Hepatocyte (in vitro differentiated cells): ENCODE results near the gene SUGCT. TPM values are rescaled to one million over a fixed set of nuclear protein-coding genes. Genes with fewer than 3 reads are reported as not detected.

ENCODE experiments used
- DNase-seq: peaks from one replicate; pipeline ENCODE4 v3.0.0-alpha.2; 2016; ENCODE audit warnings: low spot score
- H2AFZ ChIP-seq: fragments of 200-600 bp; sonication (generic); 2 replicates; pipeline ENCODE4 v1.6.0; 2016; ENCODE audit warnings: antibody characterized with exemption, mild to moderate bottlenecking
- H3K27ac ChIP-seq: fragments of 200-600 bp; sonication (generic); 2 replicates; pipeline ENCODE4 v1.5.1; 2016; ENCODE audit warnings: mild to moderate bottlenecking
- H3K27me3 ChIP-seq: fragments of 200-600 bp; sonication (generic); 2 replicates; pipeline ENCODE4 v1.6.1; 2016
- H3K36me3 ChIP-seq: fragments of 200-600 bp; sonication (generic); replicated peaks from 2 replicates; pipeline ENCODE4 v1.5.1; 2016; ENCODE audit warnings: low read depth; ENCODE audit not compliant: insufficient read depth
- H3K4me1 ChIP-seq: fragments of 200-600 bp; sonication (generic); 2 replicates; pipeline ENCODE4 v1.5.1; 2016; ENCODE audit warnings: mild to moderate bottlenecking, moderate library complexity; ENCODE audit not compliant: insufficient read depth
- H3K4me2 ChIP-seq: fragments of 200-600 bp; sonication (generic); 2 replicates; pipeline ENCODE4 v1.6.0; 2016
- H3K4me3 ChIP-seq: fragments of 200-600 bp; sonication (generic); 2 replicates; pipeline ENCODE4 v1.5.1; 2016; ENCODE audit warnings: mild to moderate bottlenecking
- H3K79me2 ChIP-seq: fragments of 200-600 bp; sonication (generic); 2 replicates; pipeline ENCODE4 v1.6.0; 2017; ENCODE audit warnings: mild to moderate bottlenecking
- H3K9me2 ChIP-seq: fragments of 200-600 bp; sonication (generic); replicated peaks from 2 replicates; pipeline ENCODE4 v1.6.0; 2017; ENCODE audit warnings: mild to moderate bottlenecking; ENCODE audit not compliant: insufficient read depth
- H3K9me3 ChIP-seq: fragments of 200-600 bp; sonication (generic); 2 replicates; pipeline ENCODE4 v1.5.1; 2016; ENCODE audit warnings: low read depth, mild to moderate bottlenecking
- H4K20me1 ChIP-seq: fragments of 200-600 bp; sonication (generic); 2 replicates; pipeline ENCODE4 v1.6.0; 2016; ENCODE audit warnings: mild to moderate bottlenecking; ENCODE audit not compliant: insufficient read depth, poor library complexity, severe bottlenecking
- EZH2 ChIP-seq: fragments of 200-600 bp; sonication (generic); IDR thresholded peaks from 2 replicates; pipeline ENCODE4 v1.6.1; 2016; ENCODE audit warnings: antibody characterized with exemption, mild to moderate bottlenecking, borderline replicate concordance
- EZH2phosphoT487 ChIP-seq: fragments of 200-600 bp; sonication (generic); IDR thresholded peaks from one replicate; pipeline ENCODE4 v1.6.1; 2018; ENCODE audit warnings: antibody characterized with exemption, mild to moderate bottlenecking, low read depth, moderate library complexity; ENCODE audit not compliant: unreplicated experiment, severe bottlenecking
- WGBS: methylation state at CpG from one replicate; pipeline ENCODE4 v1.1.6; 2016; ENCODE audit warnings: low lambda C conversion rate; ENCODE audit errors: missing lambda C conversion rate; 5-methylcytosine and 5-hydroxymethylcytosine counted together
- polyA plus RNA-seq: library from polyadenylated mRNA; unstranded; fragments of >200 nt; fragmentation: Nextera tagmentation; extraction: Ambion mirVana; gene quantifications from 2 replicates; pipeline ENCODE4 v1.2.1, GENCODE V29; 2016
- total RNA-seq: library from RNA; depleted of rRNA; stranded (reverse); fragments of >200 nt; gene quantifications from 2 replicates; pipeline ENCODE4 v1.2.3, GENCODE V29; 2014
- TF ChIP-seq, protein P1 (sequence below): fragments of 200-600 bp; sonication (generic); IDR thresholded peaks from 2 replicates; pipeline ENCODE4 v1.5.1; 2016; ENCODE audit warnings: antibody characterized with exemption, mild to moderate bottlenecking; ENCODE audit not compliant: poor library complexity

The SUGCT gene
- total and polyA plus RNA-seq, 2 experiments from 2014 or later: 5.1 to 12.0 TPM

DNA sequence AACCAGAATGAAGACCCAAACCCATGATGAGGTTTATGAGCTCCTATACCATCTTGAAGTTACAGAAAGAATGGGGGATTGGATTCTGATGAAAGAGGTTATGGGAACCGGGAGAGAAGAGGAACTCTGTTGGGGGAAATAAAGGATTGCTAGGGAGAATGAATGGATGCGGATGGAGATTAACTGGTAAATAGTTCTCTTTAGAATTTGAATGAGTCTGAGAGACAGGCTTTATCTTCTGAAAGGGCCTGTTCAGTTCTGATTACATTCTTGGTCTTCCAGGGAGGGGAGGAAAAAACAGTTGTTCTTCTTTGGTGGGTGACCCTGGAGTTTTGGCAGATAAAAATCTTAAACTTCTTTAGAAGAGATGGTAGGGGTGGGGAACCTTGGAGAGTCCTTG, 13.9 kb downstream of the SUGCT start:
- Histone ChIP-seq H3K36me3 (no peaks in the 10 kb centered on the region), H3K27me3 (no peaks in the 10 kb centered on the region), H3K27ac (no peak overlapping the region), H3K79me2 (no peaks in the 10 kb centered on the region), H2AFZ (no peak overlapping the region), H3K9me2 (no peaks in the 10 kb centered on the region), H3K4me2 (no peak overlapping the region), H3K4me3 (no peak overlapping the region), H3K4me1 (no peaks in the 10 kb centered on the region), H4K20me1 (no peaks in the 10 kb centered on the region), H3K9me3 (no peaks in the 10 kb centered on the region)
- 85% methylated on average over 2 of the region's 2 CpGs for WGBS
- DNase-seq: no peak
- TF ChIP-seq, protein P1, sequence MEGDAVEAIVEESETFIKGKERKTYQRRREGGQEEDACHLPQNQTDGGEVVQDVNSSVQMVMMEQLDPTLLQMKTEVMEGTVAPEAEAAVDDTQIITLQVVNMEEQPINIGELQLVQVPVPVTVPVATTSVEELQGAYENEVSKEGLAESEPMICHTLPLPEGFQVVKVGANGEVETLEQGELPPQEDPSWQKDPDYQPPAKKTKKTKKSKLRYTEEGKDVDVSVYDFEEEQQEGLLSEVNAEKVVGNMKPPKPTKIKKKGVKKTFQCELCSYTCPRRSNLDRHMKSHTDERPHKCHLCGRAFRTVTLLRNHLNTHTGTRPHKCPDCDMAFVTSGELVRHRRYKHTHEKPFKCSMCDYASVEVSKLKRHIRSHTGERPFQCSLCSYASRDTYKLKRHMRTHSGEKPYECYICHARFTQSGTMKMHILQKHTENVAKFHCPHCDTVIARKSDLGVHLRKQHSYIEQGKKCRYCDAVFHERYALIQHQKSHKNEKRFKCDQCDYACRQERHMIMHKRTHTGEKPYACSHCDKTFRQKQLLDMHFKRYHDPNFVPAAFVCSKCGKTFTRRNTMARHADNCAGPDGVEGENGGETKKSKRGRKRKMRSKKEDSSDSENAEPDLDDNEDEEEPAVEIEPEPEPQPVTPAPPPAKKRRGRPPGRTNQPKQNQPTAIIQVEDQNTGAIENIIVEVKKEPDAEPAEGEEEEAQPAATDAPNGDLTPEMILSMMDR: no peak
- TF ChIP-seq EZH2 (no peak), EZH2phosphoT487 (no peak)

DNA sequence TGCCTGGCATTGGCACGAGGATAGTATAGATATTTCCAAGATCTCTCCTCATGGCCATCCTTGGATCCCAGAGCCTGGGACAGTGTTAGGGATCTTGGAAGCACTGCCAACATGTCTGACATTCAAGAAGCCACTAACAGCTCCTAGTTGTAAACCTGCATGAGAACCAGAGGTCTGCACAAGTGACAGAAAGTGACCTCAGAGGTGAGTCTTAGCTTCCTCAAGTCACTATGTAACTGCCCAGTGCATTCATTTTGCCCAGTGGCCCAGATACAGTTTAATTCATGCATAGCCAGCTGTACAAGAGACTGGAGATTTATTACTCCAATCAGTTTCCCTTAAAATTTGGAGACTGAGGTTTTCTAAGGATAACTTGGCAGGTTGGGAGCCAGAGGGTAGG, 16.7 kb downstream of the SUGCT start:
- TF ChIP-seq, protein P1: no peak
- TF ChIP-seq EZH2phosphoT487 (no peak), EZH2 (no peak)
- no peak for DNase-seq
- Histone ChIP-seq H4K20me1 (no peaks in the 10 kb centered on the region), H3K36me3 (no peaks in the 10 kb centered on the region), H3K27me3 (no peaks in the 10 kb centered on the region), H3K9me2 (no peaks in the 10 kb centered on the region), H3K9me3 (no peaks in the 10 kb centered on the region), H3K79me2 (no peaks in the 10 kb centered on the region), H3K4me2 (no peak overlapping the region), H2AFZ (no peak overlapping the region), H3K4me1 (no peaks in the 10 kb centered on the region), H3K27ac (no peak overlapping the region), H3K4me3 (no peak overlapping the region)
- 83% methylated on average over 1 of the region's 1 CpG for WGBS

DNA sequence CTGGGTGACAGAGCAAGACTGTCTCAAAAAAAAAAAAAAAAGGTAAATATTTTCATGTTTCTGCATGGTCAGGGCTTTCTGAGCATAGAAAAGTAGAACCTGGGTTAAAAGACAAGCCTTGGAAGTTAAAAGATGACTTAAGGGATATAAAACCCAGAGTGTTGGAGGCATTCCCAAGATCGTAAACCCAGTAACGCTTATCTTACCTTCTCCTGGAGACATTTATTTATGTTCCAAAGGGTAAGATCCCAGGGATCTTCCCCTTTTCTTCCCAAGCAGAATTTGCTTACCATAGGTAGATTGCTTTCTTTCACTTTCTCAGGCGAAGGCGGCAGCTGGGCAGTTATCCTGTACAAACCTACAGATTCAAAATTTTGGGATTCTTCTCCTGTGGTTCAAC, 22.2 kb downstream of the SUGCT start:
- Histone ChIP-seq H3K4me1 (no peaks in the 10 kb centered on the region), H4K20me1 (no peaks in the 10 kb centered on the region), H3K9me2 (no peaks in the 10 kb centered on the region), H3K27ac (no peak overlapping the region), H3K27me3 (no peaks in the 10 kb centered on the region), H3K36me3 (no peaks in the 10 kb centered on the region), H3K4me2 (peak overlapping the region; percentile 57), H3K79me2 (no peaks in the 10 kb centered on the region), H3K4me3 (no peak overlapping the region), H3K9me3 (no peaks in the 10 kb centered on the region), H2AFZ (no peak overlapping the region)
- peak; percentile 57 for DNase-seq
- 45% methylated on average over 4 of the region's 4 CpGs for WGBS
- TF ChIP-seq, protein P1: no peak
- TF ChIP-seq EZH2 (no peak), EZH2phosphoT487 (no peak)

DNA sequence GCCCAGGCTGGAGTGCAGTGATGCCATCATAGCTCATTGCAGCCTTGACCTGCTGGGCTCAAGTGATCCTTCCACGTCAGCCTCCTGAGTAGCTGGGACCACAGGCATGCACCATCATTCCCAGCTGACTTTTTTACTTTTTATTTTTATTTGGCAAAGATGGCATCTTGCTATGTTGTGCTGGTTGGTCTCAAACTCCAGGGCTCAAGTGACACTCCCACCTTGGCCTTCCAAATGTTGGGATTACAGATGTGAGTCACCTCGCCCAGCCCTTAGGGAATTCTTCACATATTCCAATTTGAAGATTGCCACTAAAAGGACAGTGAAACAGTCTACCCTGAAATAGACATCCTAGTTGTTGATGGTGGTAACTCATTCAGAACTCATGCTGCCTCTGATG, 27.7 kb downstream of the SUGCT start:
- no peaks in the 10 kb centered on the region for H3K4me1 ChIP-seq
- H3K9me2 ChIP-seq: no peaks in the 10 kb centered on the region
- no peak overlapping the region for H2AFZ ChIP-seq
- no peaks in the 10 kb centered on the region for H3K36me3 ChIP-seq
- no peak overlapping the region for H3K27ac ChIP-seq
- no peaks in the 10 kb centered on the region for H3K79me2 ChIP-seq
- no peaks in the 10 kb centered on the region for H3K9me3 ChIP-seq
- no peaks in the 10 kb centered on the region for H4K20me1 ChIP-seq
- no peak overlapping the region for H3K4me3 ChIP-seq
- H3K4me2 ChIP-seq: no peak overlapping the region
- no peaks in the 10 kb centered on the region for H3K27me3 ChIP-seq
- 90% methylated on average over 2 of the region's 2 CpGs for whole genome bisulfite sequencing
- TF ChIP-seq EZH2phosphoT487: no peak
- no peak for TF ChIP-seq EZH2
- TF ChIP-seq, protein P1: no peak
- DNase-seq: no peak
